Cardiac muscle cell (in vitro differentiated cells and primary cell): ENCODE measurements around the gene EEF1AKMT3. TPM values are rescaled to one million over a fixed set of nuclear protein-coding genes. Genes with fewer than 3 reads are reported as not detected.
A peak's percentile ranks its signal among the peaks of the same experiment; 100 is the strongest.

ENCODE experiments used
- DNase-seq, 2 donors: peaks; one replicate each; pipeline versions ENCODE4 v3.0.0 to v3.0.0-alpha.2; 2010 to 2017; ENCODE audit warnings: low read depth in 1 of 2, low spot score in 1 of 2
- H3K27ac ChIP-seq: fragments of 200-600 bp; sonication (generic); 2 replicates; pipeline ENCODE4 v1.5.1; 2016
- H3K27me3 ChIP-seq: fragments of 200-600 bp; sonication (generic); 2 replicates; pipeline ENCODE4 v1.6.0; 2016; ENCODE audit warnings: control low read depth
- H3K36me3 ChIP-seq: fragments of 200-600 bp; sonication (generic); 2 replicates; pipeline ENCODE4 v1.5.1; 2016; ENCODE audit warnings: control low read depth
- H3K4me1 ChIP-seq: fragments of 200-600 bp; sonication (generic); 2 replicates; pipeline ENCODE4 v1.8.1; 2017; ENCODE audit warnings: low read depth, mild to moderate bottlenecking, mixed run types
- H3K4me3 ChIP-seq: fragments of 200-600 bp; sonication (generic); 2 replicates; pipeline ENCODE4 v1.5.1; 2016; ENCODE audit warnings: mild to moderate bottlenecking
- H3K9me3 ChIP-seq: fragments of 200-600 bp; sonication (generic); 2 replicates; pipeline ENCODE4 v1.5.1; 2017; ENCODE audit warnings: low read depth, mild to moderate bottlenecking, control low read depth
- polyA plus RNA-seq: library from polyadenylated mRNA; unstranded; fragments of >200 nt; fragmentation: Nextera tagmentation; extraction: Ambion mirVana; gene quantifications from 2 replicates; pipeline ENCODE4 v1.2.1, GENCODE V29; 2016
- total RNA-seq: library from RNA; depleted of rRNA; stranded (reverse); fragments of >200 nt; gene quantifications from 2 replicates; pipeline ENCODE4 v1.2.3, GENCODE V29; 2016
- TF ChIP-seq, protein P1 (sequence below): IDR thresholded peaks from 2 replicates; pipeline ENCODE4 v1.5.1; 2012; ENCODE audit warnings: low read depth, mild to moderate bottlenecking, low read length

The EEF1AKMT3 gene
- total and polyA plus RNA-seq, 2 experiments from 2014 or later: 3.9 to 4.8 TPM

- peaks cover 4% of the 10 kb centered on the region for H3K4me1 ChIP-seq
- H3K27me3 ChIP-seq: peaks cover 56% of the 10 kb centered on the region
- H3K27ac ChIP-seq: no peak overlapping the region
- H3K9me3 ChIP-seq: no peaks in the 10 kb centered on the region
- no peak overlapping the region for H3K4me3 ChIP-seq
- no peaks in the 10 kb centered on the region for H3K36me3 ChIP-seq
- DNase-seq: no peak
- TF ChIP-seq, protein P1, sequence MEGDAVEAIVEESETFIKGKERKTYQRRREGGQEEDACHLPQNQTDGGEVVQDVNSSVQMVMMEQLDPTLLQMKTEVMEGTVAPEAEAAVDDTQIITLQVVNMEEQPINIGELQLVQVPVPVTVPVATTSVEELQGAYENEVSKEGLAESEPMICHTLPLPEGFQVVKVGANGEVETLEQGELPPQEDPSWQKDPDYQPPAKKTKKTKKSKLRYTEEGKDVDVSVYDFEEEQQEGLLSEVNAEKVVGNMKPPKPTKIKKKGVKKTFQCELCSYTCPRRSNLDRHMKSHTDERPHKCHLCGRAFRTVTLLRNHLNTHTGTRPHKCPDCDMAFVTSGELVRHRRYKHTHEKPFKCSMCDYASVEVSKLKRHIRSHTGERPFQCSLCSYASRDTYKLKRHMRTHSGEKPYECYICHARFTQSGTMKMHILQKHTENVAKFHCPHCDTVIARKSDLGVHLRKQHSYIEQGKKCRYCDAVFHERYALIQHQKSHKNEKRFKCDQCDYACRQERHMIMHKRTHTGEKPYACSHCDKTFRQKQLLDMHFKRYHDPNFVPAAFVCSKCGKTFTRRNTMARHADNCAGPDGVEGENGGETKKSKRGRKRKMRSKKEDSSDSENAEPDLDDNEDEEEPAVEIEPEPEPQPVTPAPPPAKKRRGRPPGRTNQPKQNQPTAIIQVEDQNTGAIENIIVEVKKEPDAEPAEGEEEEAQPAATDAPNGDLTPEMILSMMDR: no peak
These were observed 5.1 kb upstream of the EEF1AKMT3 start for GRCh38 chr12:57767305-57767698.

DNA sequence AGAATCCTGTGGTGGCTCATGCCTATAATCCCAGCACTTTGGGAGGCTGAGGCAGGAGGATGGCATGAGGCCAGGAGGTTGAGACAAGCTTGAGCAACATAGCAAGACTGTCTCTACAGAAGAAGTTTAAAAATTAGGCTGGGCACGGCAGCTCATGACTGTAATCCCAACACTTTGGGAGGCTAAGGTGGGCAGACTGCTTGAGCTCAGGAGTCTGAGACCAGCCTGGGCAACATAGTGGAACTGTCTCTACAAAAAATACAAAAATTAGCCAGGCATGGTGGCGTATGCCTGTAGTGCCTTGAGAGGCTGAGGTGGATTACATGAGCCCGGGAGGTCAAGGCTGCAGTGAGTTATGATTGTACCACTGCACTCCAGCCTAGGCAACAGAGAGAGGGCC, 4.5 kb upstream of the EEF1AKMT3 start:
- TF ChIP-seq, protein P1: no peak
- DNase-seq: no peak
- no peak overlapping the region for H3K4me3 ChIP-seq
- H3K4me1 ChIP-seq: peaks cover 4% of the 10 kb centered on the region
- H3K36me3 ChIP-seq: no peaks in the 10 kb centered on the region
- no peaks in the 10 kb centered on the region for H3K9me3 ChIP-seq
- no peak overlapping the region for H3K27ac ChIP-seq
- H3K27me3 ChIP-seq: peaks cover 50% of the 10 kb centered on the region

DNA sequence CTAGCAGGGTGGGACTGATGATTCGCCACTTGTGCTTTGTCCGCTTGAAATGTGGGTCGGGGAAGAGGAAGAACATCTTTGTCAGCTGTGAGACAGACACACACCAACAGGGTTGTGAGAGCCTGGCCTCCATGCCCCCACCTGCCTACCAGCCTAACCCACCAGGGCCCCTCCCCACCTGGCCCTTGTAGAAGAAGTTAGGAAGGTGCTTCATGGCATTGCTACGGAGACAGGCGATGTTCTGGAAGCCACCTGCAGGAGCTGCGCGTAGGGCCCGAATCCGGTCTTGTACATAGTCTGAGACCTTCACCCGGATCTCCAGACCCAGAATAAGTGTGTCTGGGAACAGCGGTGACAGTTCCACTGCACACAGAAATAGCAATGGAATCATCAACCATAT, 2.8 kb upstream of the EEF1AKMT3 start:
- no peaks in the 10 kb centered on the region for H3K36me3 ChIP-seq
- no peak overlapping the region for H3K4me3 ChIP-seq
- peaks cover 33% of the 10 kb centered on the region for H3K27me3 ChIP-seq
- DNase-seq: no peak
- H3K27ac ChIP-seq: no peak overlapping the region
- peaks cover 4% of the 10 kb centered on the region for H3K4me1 ChIP-seq
- H3K9me3 ChIP-seq: no peaks in the 10 kb centered on the region
- TF ChIP-seq, protein P1: no peak

GRCh38 chr12:57770734-57771133, 1.7 kb upstream of the EEF1AKMT3 start:
- H3K4me3 ChIP-seq: no peak overlapping the region
- H3K27ac ChIP-seq: no peak overlapping the region
- TF ChIP-seq, protein P1: no peak
- H3K9me3 ChIP-seq: no peaks in the 10 kb centered on the region
- DNase-seq: no peak
- peaks cover 21% of the 10 kb centered on the region for H3K27me3 ChIP-seq
- H3K4me1 ChIP-seq: peaks cover 4% of the 10 kb centered on the region
- no peaks in the 10 kb centered on the region for H3K36me3 ChIP-seq

- peaks cover 15% of the 10 kb centered on the region for H3K27me3 ChIP-seq
- DNase-seq: peak; percentile 88 to 94
- peaks cover 4% of the 10 kb centered on the region for H3K4me1 ChIP-seq
- H3K4me3 ChIP-seq: peak overlapping the region; percentile 57
- H3K27ac ChIP-seq: peak overlapping the region; percentile 86
- no peaks in the 10 kb centered on the region for H3K9me3 ChIP-seq
- TF ChIP-seq, protein P1: no peak
- H3K36me3 ChIP-seq: no peaks in the 10 kb centered on the region
These were observed 1.1 kb upstream of the EEF1AKMT3 start for GRCh38 chr12:57771236-57771872.
